GM12864 (cell line): Measurements from ENCODE around the gene IRX2.

ENCODE experiments used
- DNase-seq: peaks from one replicate; pipeline ENCODE4 v3.0.0-alpha.2; 2011; ENCODE audit warnings: low read depth
- H3K4me3 ChIP-seq: 2 replicates; pipeline ENCODE4 v1.5.1; 2011; ENCODE audit warnings: mild to moderate bottlenecking, low read depth, low read length, control low read depth
- TF ChIP-seq, protein P1 (sequence below): IDR thresholded peaks from 2 replicates; pipeline ENCODE4 v1.5.1; 2011; ENCODE audit warnings: low read depth, mild to moderate bottlenecking, moderate library complexity, low read length, control low read depth, inconsistent platforms; ENCODE audit errors: missing control alignments

IRX2 gene

GRCh38 chr5:2714026-2714425 lies 37.5 kb downstream of the IRX2 start:
- TF ChIP-seq, protein P1, sequence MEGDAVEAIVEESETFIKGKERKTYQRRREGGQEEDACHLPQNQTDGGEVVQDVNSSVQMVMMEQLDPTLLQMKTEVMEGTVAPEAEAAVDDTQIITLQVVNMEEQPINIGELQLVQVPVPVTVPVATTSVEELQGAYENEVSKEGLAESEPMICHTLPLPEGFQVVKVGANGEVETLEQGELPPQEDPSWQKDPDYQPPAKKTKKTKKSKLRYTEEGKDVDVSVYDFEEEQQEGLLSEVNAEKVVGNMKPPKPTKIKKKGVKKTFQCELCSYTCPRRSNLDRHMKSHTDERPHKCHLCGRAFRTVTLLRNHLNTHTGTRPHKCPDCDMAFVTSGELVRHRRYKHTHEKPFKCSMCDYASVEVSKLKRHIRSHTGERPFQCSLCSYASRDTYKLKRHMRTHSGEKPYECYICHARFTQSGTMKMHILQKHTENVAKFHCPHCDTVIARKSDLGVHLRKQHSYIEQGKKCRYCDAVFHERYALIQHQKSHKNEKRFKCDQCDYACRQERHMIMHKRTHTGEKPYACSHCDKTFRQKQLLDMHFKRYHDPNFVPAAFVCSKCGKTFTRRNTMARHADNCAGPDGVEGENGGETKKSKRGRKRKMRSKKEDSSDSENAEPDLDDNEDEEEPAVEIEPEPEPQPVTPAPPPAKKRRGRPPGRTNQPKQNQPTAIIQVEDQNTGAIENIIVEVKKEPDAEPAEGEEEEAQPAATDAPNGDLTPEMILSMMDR = no peak
- no peak for DNase-seq
- no peak overlapping the region for H3K4me3 ChIP-seq

DNA sequence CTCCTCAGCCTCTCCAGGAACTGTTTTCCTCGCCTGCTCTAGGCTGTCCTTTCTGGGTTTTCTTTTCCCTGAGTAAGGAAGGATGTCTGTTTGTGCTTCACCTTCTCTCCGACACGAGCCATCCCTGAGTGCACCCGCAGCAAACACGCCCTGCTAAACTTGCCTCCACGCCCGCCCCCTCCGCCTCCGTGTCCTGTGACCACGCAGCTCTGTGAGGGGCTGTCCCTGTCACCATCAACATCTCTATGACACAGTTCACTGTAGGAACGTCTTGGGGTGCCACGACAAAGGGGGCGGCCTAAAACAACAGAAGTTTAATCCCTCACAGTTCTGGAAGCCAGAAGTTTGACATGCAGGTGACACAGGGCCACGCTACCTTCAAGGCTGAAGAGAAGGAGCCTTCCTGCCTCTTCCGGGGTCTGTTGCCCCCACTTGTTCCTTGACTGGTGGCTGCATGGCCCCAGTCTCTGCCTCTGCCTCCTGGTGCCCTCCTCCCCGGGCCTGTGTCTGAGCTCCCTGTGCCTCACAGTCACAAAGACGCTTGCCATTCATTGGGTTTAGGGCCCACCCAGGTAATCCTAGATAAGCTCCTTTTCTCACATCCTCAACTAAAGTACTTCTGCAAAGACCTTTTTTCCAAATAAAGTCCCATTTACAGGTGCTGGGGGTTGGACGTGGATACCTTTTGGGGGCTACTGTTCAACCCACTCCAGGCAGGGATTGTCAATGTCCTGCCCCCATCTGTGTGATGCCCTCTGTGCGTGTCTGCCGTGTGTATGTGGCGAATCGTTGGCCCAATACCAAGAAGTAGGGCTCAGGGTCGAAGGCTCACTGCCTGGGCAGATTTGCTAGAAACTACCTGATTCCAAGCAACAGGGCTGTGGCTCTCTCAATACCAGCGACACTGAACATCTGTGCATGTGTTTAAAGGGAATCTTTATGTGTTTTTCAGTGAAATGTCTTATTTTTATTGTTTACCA lies 39.7 kb downstream of the IRX2 start:
- no peak for DNase-seq
- no peak overlapping the region for H3K4me3 ChIP-seq
- TF ChIP-seq, protein P1 = no peak

- no peak overlapping the region for H3K4me3 ChIP-seq
- TF ChIP-seq, protein P1 = no peak
- no peak for DNase-seq
Measured at GRCh38 chr5:2710910-2711309, 40.6 kb downstream of the IRX2 start.

DNA sequence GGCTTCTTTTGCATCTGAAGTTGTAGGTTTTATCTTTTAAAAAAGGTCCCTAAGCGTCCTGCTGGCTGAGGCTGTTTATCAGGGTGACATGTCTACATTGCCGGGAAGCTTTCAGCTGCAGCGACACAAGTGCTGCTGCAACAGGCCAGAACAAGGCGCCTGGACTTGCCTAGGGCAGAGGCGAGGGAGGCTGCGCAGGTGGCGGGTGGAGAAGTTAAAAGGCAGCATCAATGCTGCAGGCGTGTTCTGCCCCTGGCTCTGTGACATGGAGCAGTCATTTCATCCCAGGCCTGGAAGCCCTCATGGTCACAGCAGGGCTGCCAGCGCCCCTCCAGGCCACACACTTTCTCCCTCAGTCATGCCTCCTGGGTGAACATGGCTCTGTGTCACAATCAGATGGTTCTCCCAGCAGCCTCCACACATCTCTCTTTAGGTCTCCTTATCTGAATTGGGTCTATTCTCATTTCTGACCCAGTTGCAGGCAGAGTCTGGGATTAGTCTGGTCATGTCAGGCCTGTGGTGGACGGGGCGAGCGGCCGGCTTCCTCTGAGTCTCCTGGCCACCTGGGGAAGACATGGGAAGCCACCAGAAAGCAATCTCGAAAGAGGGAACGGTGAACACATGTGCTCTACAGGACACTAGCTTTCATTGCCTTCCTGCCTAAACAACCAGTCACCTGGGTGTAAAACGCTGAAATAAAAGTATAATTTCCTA lies 41.3 kb downstream of the IRX2 start:
- TF ChIP-seq, protein P1 = no peak
- H3K4me3 ChIP-seq = no peak overlapping the region
- DNase-seq = no peak

- DNase-seq = no peak
- H3K4me3 ChIP-seq = no peak overlapping the region
- TF ChIP-seq, protein P1 = no peak
Measured at GRCh38 chr5:2708751-2709150, 42.7 kb downstream of the IRX2 start.

GRCh38 chr5:2708132-2708531 lies 43.3 kb downstream of the IRX2 start:
- no peak overlapping the region for H3K4me3 ChIP-seq
- DNase-seq = no peak
- TF ChIP-seq, protein P1 = no peak

DNA sequence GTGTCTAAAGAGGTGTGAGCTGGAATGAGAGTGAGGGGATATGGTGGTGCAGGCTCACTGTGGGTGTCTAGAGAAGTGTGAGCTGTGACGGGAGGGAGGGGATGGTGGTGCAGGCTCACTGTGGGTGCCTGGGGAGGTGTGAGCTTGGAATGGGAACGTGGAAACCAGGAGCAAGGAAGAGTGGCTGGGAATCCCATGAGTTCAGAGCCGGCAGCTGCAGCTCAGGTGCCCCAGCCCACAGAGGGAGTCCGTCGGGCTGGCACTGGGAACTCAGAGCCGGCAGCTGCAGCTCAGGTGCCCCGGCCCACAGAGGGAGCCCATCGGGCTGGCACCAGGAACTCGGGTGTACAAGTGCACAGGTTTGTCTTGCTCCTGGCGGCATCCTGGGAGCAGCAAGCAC lies 45.6 kb downstream of the IRX2 start:
- no peak for DNase-seq
- H3K4me3 ChIP-seq = no peak overlapping the region
- TF ChIP-seq, protein P1 = no peak
